GM18951 (cell line): ENCODE measurements around the gene CARD9.

Source experiments
- POLR2A ChIP-seq: IDR thresholded peaks from 4 replicates; pipeline ENCODE4 v1.6.1; 2011; ENCODE audit warnings: mild to moderate bottlenecking; ENCODE audit not compliant: insufficient read length, insufficient read depth; ENCODE audit errors: extremely low read depth
- in situ Hi-C: fragments of 300-500 bp; cut with MboI; formaldehyde crosslinking; loops from one replicate; pipeline ENCODE4 v1.12.0; 2022; ENCODE audit warnings: low sequenced_read_pairs, mixed read lengths, inconsistent platforms; ENCODE audit not compliant: unreplicated experiment

Gene CARD9

GRCh38 chr9:136368190-136368589, 5.3 kb downstream of the CARD9 start:
- no peak for TF ChIP-seq POLR2A
- in situ Hi-C loops = no loop called here

- in situ Hi-C loops = no loop called here
- TF ChIP-seq POLR2A = no peak
Measured at GRCh38 chr9:136367296-136368145, 5.9 kb downstream of the CARD9 start.

- in situ Hi-C loops = no loop called here
- TF ChIP-seq POLR2A = no peak
Measured at GRCh38 chr9:136366826-136367225, 6.6 kb downstream of the CARD9 start.

- in situ Hi-C loops = no loop called here
Measured at GRCh38 chr9:136365775-136366222, 7.7 kb downstream of the CARD9 start.

GRCh38 chr9:136364942-136365774, 8.3 kb downstream of the CARD9 start:
- TF ChIP-seq POLR2A = no peak
- in situ Hi-C loops = no loop called here

More at GRCh38 chr9:136365775-136366222, 7.7 kb downstream of the CARD9 start:
- no peak for TF ChIP-seq POLR2A

- no peak for TF ChIP-seq POLR2A
- in situ Hi-C loops = no loop called here
Measured at GRCh38 chr9:136363949-136364748, 9.3 kb downstream of the CARD9 start.

- in situ Hi-C loops = no loop called here
- peak; percentile 92 for TF ChIP-seq POLR2A
Measured at GRCh38 chr9:136363106-136363948, 10.1 kb downstream of the CARD9 start, which contains the start of gene DNLZ. Gene DNLZ (minus strand): TSS chr9:136363744. CDS start chr9:136363714, 30 bp downstream.

- in situ Hi-C loops = no loop called here
- no peak for TF ChIP-seq POLR2A
Measured at GRCh38 chr9:136362450-136362784, 11.1 kb downstream of the CARD9 start.

GRCh38 chr9:136361754-136362449, 11.6 kb downstream of the CARD9 start:
- no peak for TF ChIP-seq POLR2A
- in situ Hi-C loops = no loop called here

GRCh38 chr9:136361047-136361753, 12.3 kb downstream of the CARD9 start:
- in situ Hi-C loops = no loop called here
- TF ChIP-seq POLR2A = no peak
